ENCODE data around the gene SPRN. TPM values are rescaled to one million over a fixed set of nuclear protein-coding genes. Genes with fewer than 3 reads are reported as not detected.
A peak's percentile ranks its signal among the peaks of the same experiment; 100 is the strongest.

The SPRN gene
- total RNA-seq, 1 donor from 2014 or later = 0.28 TPM

DNA sequence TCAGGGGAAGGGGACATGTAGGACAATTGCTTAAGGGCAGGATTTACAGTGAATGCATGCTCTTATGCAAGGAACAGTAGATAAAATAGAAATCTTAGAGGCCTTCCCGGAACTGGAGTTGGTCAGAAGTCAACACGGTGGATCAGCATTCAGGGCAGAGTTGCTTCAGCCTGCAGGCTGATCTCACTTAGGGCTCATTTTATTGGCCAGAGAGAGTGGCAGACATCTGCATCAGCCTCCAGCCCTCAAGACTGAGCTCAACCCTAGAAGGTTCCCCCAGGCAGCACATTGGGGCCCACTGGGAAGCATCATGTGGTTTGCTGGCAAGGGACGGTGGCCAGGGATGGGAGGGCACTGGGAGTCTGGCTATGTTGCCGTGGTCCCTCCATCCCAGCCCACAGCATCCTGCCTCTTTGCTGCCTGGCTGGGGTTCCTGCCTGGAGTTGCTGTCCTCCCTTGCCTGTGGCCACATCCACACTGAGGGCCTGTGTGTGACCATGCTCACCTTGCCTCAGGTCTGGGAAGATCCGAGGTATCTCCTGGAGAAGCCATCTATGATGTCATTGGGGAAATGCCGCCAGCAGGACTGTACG lies 42.4 kb upstream of the SPRN start:
- Mint-ChIP-seq H3K27me3 (ENCODE audit: unreplicated experiment) (peaks cover 21% of the 10 kb centered on the region), H3K4me3 (ENCODE audit: unreplicated experiment) (no peak overlapping the region), H3K9me3 (ENCODE audit: unreplicated experiment) (peaks cover 8% of the 10 kb centered on the region), H3K4me1 (ENCODE audit: unreplicated experiment) (no peaks in the 10 kb centered on the region), H3K27ac (ENCODE audit: unreplicated experiment) (no peak overlapping the region), H3K36me3 (ENCODE audit: low read depth, unreplicated experiment) (no peaks in the 10 kb centered on the region)
- TF ChIP-seq, protein P1, sequence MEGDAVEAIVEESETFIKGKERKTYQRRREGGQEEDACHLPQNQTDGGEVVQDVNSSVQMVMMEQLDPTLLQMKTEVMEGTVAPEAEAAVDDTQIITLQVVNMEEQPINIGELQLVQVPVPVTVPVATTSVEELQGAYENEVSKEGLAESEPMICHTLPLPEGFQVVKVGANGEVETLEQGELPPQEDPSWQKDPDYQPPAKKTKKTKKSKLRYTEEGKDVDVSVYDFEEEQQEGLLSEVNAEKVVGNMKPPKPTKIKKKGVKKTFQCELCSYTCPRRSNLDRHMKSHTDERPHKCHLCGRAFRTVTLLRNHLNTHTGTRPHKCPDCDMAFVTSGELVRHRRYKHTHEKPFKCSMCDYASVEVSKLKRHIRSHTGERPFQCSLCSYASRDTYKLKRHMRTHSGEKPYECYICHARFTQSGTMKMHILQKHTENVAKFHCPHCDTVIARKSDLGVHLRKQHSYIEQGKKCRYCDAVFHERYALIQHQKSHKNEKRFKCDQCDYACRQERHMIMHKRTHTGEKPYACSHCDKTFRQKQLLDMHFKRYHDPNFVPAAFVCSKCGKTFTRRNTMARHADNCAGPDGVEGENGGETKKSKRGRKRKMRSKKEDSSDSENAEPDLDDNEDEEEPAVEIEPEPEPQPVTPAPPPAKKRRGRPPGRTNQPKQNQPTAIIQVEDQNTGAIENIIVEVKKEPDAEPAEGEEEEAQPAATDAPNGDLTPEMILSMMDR (IDR thresholded peaks at IDR 0.05; ENCODE audit: unreplicated experiment) = no peak
- no peak for DNase-seq (ENCODE audit: low spot score)

- H3K4me1 Mint-ChIP-seq (ENCODE audit: unreplicated experiment) = no peaks in the 10 kb centered on the region
- TF ChIP-seq, protein P1 (IDR thresholded peaks at IDR 0.05; ENCODE audit: unreplicated experiment) = no peak
- DNase-seq (ENCODE audit: low spot score) = no peak
- peaks cover 8% of the 10 kb centered on the region for H3K9me3 Mint-ChIP-seq (ENCODE audit: unreplicated experiment)
- no peak overlapping the region for H3K4me3 Mint-ChIP-seq (ENCODE audit: unreplicated experiment)
- no peaks in the 10 kb centered on the region for H3K36me3 Mint-ChIP-seq (ENCODE audit: low read depth, unreplicated experiment)
- H3K27ac Mint-ChIP-seq (ENCODE audit: unreplicated experiment) = no peak overlapping the region
- H3K27me3 Mint-ChIP-seq (ENCODE audit: unreplicated experiment) = peaks cover 21% of the 10 kb centered on the region
These were observed 41.6 kb upstream of the SPRN start for GRCh38 chr10:133465950-133466474.

DNA sequence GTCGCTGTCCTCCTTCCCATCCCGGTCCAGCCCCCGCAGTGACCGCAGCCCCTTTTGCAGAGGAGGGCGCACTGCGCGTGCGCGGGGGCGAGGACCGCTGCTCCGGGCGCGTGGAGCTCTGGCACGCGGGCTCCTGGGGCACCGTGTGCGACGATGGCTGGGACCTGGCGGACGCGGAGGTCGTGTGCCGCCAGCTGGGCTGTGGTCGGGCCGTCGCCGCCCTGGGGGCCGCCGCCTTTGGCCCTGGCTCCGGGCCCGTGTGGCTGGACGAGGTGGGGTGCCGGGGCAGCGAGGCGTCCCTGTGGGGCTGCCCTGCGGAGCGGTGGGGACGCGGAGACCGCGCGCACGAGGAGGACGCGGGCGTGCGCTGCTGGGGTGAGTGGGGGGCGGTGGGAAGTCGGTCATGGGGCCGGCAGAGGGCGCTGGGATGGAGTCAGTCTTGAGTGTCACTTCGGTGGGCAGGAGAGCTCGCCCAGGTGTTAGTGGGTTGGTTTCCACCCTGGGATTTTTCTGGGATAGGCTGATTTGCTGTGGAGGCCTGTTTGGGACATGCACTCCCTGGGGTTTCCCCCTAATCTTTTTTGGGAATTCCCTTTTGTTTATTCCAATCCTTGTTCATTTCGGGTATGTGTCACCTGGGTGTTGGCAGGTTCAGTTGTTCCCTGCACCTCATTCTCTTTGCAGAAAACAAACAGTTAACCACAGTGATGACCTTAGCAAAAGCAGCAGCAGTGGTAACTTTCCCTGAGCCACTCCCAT lies 40.9 kb upstream of the SPRN start:
- TF ChIP-seq, protein P1 (IDR thresholded peaks at IDR 0.05; ENCODE audit: unreplicated experiment) = no peak
- peaks cover 21% of the 10 kb centered on the region for H3K27me3 Mint-ChIP-seq (ENCODE audit: unreplicated experiment)
- peaks cover 8% of the 10 kb centered on the region for H3K9me3 Mint-ChIP-seq (ENCODE audit: unreplicated experiment)
- H3K27ac Mint-ChIP-seq (ENCODE audit: unreplicated experiment) = no peak overlapping the region
- H3K36me3 Mint-ChIP-seq (ENCODE audit: low read depth, unreplicated experiment) = no peaks in the 10 kb centered on the region
- DNase-seq (ENCODE audit: low spot score) = peak; percentile 28
- H3K4me1 Mint-ChIP-seq (ENCODE audit: unreplicated experiment) = no peaks in the 10 kb centered on the region
- H3K4me3 Mint-ChIP-seq (ENCODE audit: unreplicated experiment) = no peak overlapping the region

GRCh38 chr10:133464582-133465031 lies 40.2 kb upstream of the SPRN start:
- Mint-ChIP-seq H3K36me3 (ENCODE audit: low read depth, unreplicated experiment) (no peaks in the 10 kb centered on the region), H3K4me3 (ENCODE audit: unreplicated experiment) (no peak overlapping the region), H3K27ac (ENCODE audit: unreplicated experiment) (no peak overlapping the region), H3K27me3 (ENCODE audit: unreplicated experiment) (peaks cover 21% of the 10 kb centered on the region), H3K9me3 (ENCODE audit: unreplicated experiment) (peaks cover 8% of the 10 kb centered on the region), H3K4me1 (ENCODE audit: unreplicated experiment) (no peaks in the 10 kb centered on the region)
- TF ChIP-seq, protein P1 (IDR thresholded peaks at IDR 0.05; ENCODE audit: unreplicated experiment) = no peak
- no peak for DNase-seq (ENCODE audit: low spot score)

Data from endothelial cell (in vitro differentiated cells).